Gastroesophageal sphincter (tissue), 4 donors: ENCODE measurements around the gene DNAH9. TPM values are rescaled to one million over a fixed set of nuclear protein-coding genes. Genes with fewer than 3 reads are reported as not detected.

Experiments
- ATAC-seq: fragments of 150-250 bp; one replicate; pipeline ENCODE4 v1.9.1; 2016; ENCODE audit warnings: mild to moderate bottlenecking, moderate library complexity
- H3K27ac ChIP-seq, 4 donors: fragments of 200-600 bp; sonication (generic) in 3 of 4; 1 replicate in 3 of 4; 2 replicates in 1 of 4; pipeline ENCODE4 v1.5.1; 2016 to 2019
- H3K27me3 ChIP-seq: fragments of 200-600 bp; sonication (generic); one replicate; pipeline ENCODE4 v1.5.1; 2019
- H3K36me3 ChIP-seq, 2 donors: fragments of 200-600 bp; sonication (generic); one replicate each; pipeline ENCODE4 v1.5.1; 2019; ENCODE audit warnings: control low read depth in 1 of 2
- H3K4me1 ChIP-seq, 3 donors: fragments of 200-600 bp; sonication (generic); 1 replicate in 2 of 3; 2 replicates in 1 of 3; pipeline ENCODE4 v1.5.1; 2016 to 2019; ENCODE audit warnings: control low read depth in 2 of 3
- H3K4me3 ChIP-seq, 2 donors: fragments of 200-600 bp; sonication (generic); one replicate each; pipeline ENCODE4 v1.5.1; 2019; ENCODE audit warnings: mild to moderate bottlenecking in 1 of 2, moderate library complexity in 1 of 2
- H3K9me3 ChIP-seq, 3 donors: fragments of 200-600 bp; sonication (generic); one replicate each; pipeline ENCODE4 v1.5.1; 2017 to 2019; ENCODE audit warnings: control low read depth in 2 of 3
- EP300 ChIP-seq: sonication (generic); formaldehyde crosslinking; IDR thresholded peaks from one replicate; pipeline ENCODE4 v1.6.1; 2017; ENCODE audit warnings: antibody characterized with exemption, mild to moderate bottlenecking
- POLR2A ChIP-seq, 2 donors: fragments of 450-650 bp; IDR thresholded peaks; one replicate each; pipeline ENCODE4 v1.6.1; 2017; ENCODE audit warnings: antibody characterized with exemption in 2 of 2, mild to moderate bottlenecking in 2 of 2, moderate library complexity in 1 of 2
- POLR2AphosphoS5 ChIP-seq: sonication (generic); formaldehyde crosslinking; IDR thresholded peaks from one replicate; pipeline ENCODE4 v1.6.1; 2017; ENCODE audit warnings: antibody characterized with exemption
- WGBS, 2 donors: methylation state at CpG; one replicate each; pipeline ENCODE4 v1.1.5; 2018; ENCODE audit warnings: low coverage in 1 of 2; 5-methylcytosine and 5-hydroxymethylcytosine counted together
- total RNA-seq, 4 donors: library from RNA; depleted of rRNA; stranded (reverse); fragments of >200 nt; gene quantifications; one replicate each; pipeline ENCODE4 v1.1.0, GENCODE V29; 2016
- TF ChIP-seq, protein P1 (sequence below), 4 experiments: fragments of 200-600 bp in 2 of 4; fragments of 450-650 bp in 2 of 4; sonication (generic) in 1 of 4; IDR thresholded peaks; one replicate each; pipeline ENCODE4 v1.5.1; 2017 to 2019; ENCODE audit warnings: antibody characterized with exemption in 4 of 4, mild to moderate bottlenecking in 2 of 4, moderate library complexity in 2 of 4

DNAH9 gene
- total RNA-seq, 4 donors from 2014 or later: 0.12 to 0.15 (median 0.13) TPM; not detected in 1

GRCh38 chr17:11719203-11719602 lies 120.9 kb downstream of the DNAH9 start:
- Histone ChIP-seq H3K36me3 (no peaks in the 10 kb centered on the region), H3K4me3 (no peak overlapping the region), H3K27me3 (peaks cover 3% of the 10 kb centered on the region), H3K9me3 (no peaks in the 10 kb centered on the region), H3K27ac (no peak overlapping the region), H3K4me1 (no peaks in the 10 kb centered on the region)
- ATAC-seq: no peak
- 80% methylated on average over 5 of the region's 11 CpGs; no CpG with 5 or more reads in 1 of the 2 donors for WGBS, 2 donors
- TF ChIP-seq, protein P1, sequence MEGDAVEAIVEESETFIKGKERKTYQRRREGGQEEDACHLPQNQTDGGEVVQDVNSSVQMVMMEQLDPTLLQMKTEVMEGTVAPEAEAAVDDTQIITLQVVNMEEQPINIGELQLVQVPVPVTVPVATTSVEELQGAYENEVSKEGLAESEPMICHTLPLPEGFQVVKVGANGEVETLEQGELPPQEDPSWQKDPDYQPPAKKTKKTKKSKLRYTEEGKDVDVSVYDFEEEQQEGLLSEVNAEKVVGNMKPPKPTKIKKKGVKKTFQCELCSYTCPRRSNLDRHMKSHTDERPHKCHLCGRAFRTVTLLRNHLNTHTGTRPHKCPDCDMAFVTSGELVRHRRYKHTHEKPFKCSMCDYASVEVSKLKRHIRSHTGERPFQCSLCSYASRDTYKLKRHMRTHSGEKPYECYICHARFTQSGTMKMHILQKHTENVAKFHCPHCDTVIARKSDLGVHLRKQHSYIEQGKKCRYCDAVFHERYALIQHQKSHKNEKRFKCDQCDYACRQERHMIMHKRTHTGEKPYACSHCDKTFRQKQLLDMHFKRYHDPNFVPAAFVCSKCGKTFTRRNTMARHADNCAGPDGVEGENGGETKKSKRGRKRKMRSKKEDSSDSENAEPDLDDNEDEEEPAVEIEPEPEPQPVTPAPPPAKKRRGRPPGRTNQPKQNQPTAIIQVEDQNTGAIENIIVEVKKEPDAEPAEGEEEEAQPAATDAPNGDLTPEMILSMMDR (IDR thresholded peaks at IDR 0.05): no peak
- TF ChIP-seq POLR2A (IDR thresholded peaks at IDR 0.05) (no peak), EP300 (no peak), POLR2AphosphoS5 (no peak)

GRCh38 chr17:11719856-11720255 lies 121.6 kb downstream of the DNAH9 start:
- no peaks in the 10 kb centered on the region for H3K9me3 ChIP-seq
- 44 to 58% methylated on average over 6 of the region's 6 CpGs for WGBS, 2 donors
- H3K4me1 ChIP-seq: no peaks in the 10 kb centered on the region
- no peaks in the 10 kb centered on the region for H3K27me3 ChIP-seq
- H3K4me3 ChIP-seq: no peak overlapping the region
- no peak for TF ChIP-seq POLR2A (IDR thresholded peaks at IDR 0.05)
- no peak for TF ChIP-seq POLR2AphosphoS5
- TF ChIP-seq, protein P1 (IDR thresholded peaks at IDR 0.05): no peak
- TF ChIP-seq EP300: no peak
- no peak overlapping the region for H3K27ac ChIP-seq
- H3K36me3 ChIP-seq: no peaks in the 10 kb centered on the region
- peak; percentile 36 for ATAC-seq

GRCh38 chr17:11720816-11721215 lies 122.5 kb downstream of the DNAH9 start:
- Histone ChIP-seq H3K36me3 (no peaks in the 10 kb centered on the region), H3K4me3 (no peak overlapping the region), H3K9me3 (no peaks in the 10 kb centered on the region), H3K27me3 (no peaks in the 10 kb centered on the region), H3K4me1 (no peaks in the 10 kb centered on the region), H3K27ac (no peak overlapping the region)
- no peak for ATAC-seq
- WGBS, 2 donors: 18 to 46% methylated on average over 2 of the region's 2 CpGs
- TF ChIP-seq EP300: no peak
- TF ChIP-seq POLR2A (IDR thresholded peaks at IDR 0.05): no peak
- TF ChIP-seq, protein P1 (IDR thresholded peaks at IDR 0.05): no peak
- no peak for TF ChIP-seq POLR2AphosphoS5

DNA sequence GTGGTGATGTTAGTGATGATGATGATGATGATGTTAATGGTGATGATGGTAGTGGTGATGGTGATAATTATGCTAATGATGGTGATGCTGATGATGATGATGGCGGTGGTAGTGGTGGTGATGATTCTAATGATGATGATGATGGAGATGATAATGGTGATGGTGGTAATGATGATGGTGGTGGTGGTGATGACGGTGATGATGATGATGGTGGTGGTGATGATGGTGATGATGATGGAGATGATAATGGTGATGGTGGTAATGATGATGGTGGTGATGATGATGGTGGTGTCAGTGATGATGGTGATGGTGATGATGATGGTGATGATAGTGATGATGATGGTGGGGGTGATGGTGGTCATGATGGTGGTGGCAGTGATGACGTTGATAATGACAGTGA lies 132.5 kb downstream of the DNAH9 start:
- H3K36me3 ChIP-seq: no peaks in the 10 kb centered on the region
- H3K27me3 ChIP-seq: peaks cover 5% of the 10 kb centered on the region
- ATAC-seq: no peak
- no peaks in the 10 kb centered on the region for H3K4me1 ChIP-seq
- no peak overlapping the region for H3K4me3 ChIP-seq
- WGBS, 2 donors: 97 to 98% methylated on average over 3 of the region's 3 CpGs
- no peak overlapping the region for H3K27ac ChIP-seq
- no peaks in the 10 kb centered on the region for H3K9me3 ChIP-seq
- TF ChIP-seq EP300 (no peak), POLR2AphosphoS5 (no peak), POLR2A (IDR thresholded peaks at IDR 0.05) (no peak)
- TF ChIP-seq, protein P1 (IDR thresholded peaks at IDR 0.05): no peak

DNA sequence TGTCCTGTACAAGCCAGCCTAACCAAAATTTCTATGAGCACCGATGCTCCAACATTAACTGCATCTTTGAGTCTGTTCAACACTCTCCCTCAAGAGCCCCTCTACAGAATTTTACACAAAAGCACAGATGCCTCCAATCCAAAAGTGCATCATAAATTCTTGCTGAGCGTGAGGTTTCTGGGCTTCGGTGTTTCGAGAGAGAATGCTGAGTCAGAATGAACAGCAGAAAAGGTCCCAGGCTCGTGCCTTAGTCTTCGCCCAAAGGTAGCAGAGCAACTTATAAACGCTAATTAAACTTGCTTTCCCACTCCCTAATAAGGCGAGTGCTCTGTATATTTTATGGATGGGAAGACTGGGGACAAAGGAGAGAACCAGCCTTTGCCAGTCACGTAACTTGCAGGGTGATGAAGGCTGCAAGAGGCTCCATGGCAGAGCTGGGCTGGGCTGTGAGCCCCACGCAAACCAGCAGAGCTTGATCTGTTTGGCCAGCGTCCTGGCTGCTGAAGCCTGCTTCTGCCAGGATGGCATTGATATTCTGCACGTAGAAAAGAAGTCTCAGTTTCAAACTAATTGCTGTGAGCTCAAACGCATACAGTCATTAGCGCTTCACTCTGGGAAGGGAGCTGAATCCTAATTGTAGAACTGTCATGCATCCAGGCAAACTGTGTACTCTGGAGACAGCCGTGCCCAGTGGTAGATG lies 138.5 kb downstream of the DNAH9 start:
- Histone ChIP-seq H3K9me3 (no peaks in the 10 kb centered on the region), H3K36me3 (no peaks in the 10 kb centered on the region), H3K27ac (no peak overlapping the region), H3K4me3 (no peak overlapping the region), H3K4me1 (no peaks in the 10 kb centered on the region), H3K27me3 (peaks cover 13% of the 10 kb centered on the region)
- TF ChIP-seq EP300 (no peak), POLR2A (IDR thresholded peaks at IDR 0.05) (no peak), POLR2AphosphoS5 (no peak)
- TF ChIP-seq, protein P1 (IDR thresholded peaks at IDR 0.05): no peak
- WGBS, 2 donors: 62 to 74% methylated on average over 4 to 6 of the region's 15 CpGs
- ATAC-seq: no peak
